Ishikawa (cell line): Measurements from ENCODE around the gene TUBGCP6.

ENCODE experiments used
- CEBPB ChIP-seq: IDR thresholded peaks from 2 replicates; pipeline ENCODE4 v1.6.1; 2012
- CREB1 ChIP-seq: IDR thresholded peaks from 2 replicates; pipeline ENCODE4 v1.6.1; 2012; ENCODE audit warnings: low read depth
- EGR1 ChIP-seq: IDR thresholded peaks from 2 replicates; pipeline ENCODE4 v1.6.1; 2012
- EP300 ChIP-seq: IDR thresholded peaks from 2 replicates; pipeline ENCODE4 v1.6.1; 2012; ENCODE audit warnings: borderline replicate concordance
- FOXM1 ChIP-seq: IDR thresholded peaks from 2 replicates; pipeline ENCODE4 v1.6.1; 2012; ENCODE audit warnings: low read depth, borderline replicate concordance
- NFIC ChIP-seq: IDR thresholded peaks from 2 replicates; pipeline ENCODE4 v1.6.1; 2012
- RAD21 ChIP-seq: IDR thresholded peaks from 2 replicates; pipeline ENCODE4 v1.6.1; 2012; ENCODE audit warnings: low read depth
- TAF1 ChIP-seq: IDR thresholded peaks from 2 replicates; pipeline ENCODE4 v1.6.1; 2012; ENCODE audit warnings: low read depth, mild to moderate bottlenecking
- TCF12 ChIP-seq: IDR thresholded peaks from 2 replicates; pipeline ENCODE4 v1.6.1; 2012; ENCODE audit warnings: low read depth
- TEAD4 ChIP-seq: IDR thresholded peaks from 2 replicates; pipeline ENCODE4 v1.6.1; 2012
- YY1 ChIP-seq: IDR thresholded peaks from 2 replicates; pipeline ENCODE4 v1.6.1; 2012; ENCODE audit warnings: low read depth
- ZBTB7A ChIP-seq: IDR thresholded peaks from 2 replicates; pipeline ENCODE4 v1.6.1; 2012; ENCODE audit warnings: low read depth
- TF ChIP-seq, protein P1 (sequence below): IDR thresholded peaks from 2 replicates; pipeline ENCODE4 v1.6.1; 2012
- TF ChIP-seq, protein P2 (sequence below): IDR thresholded peaks from 2 replicates; pipeline ENCODE4 v1.6.1; 2012
- TF ChIP-seq, protein P3 (sequence below): IDR thresholded peaks from 2 replicates; pipeline ENCODE4 v1.6.1; 2012; ENCODE audit warnings: low read depth, mild to moderate bottlenecking

Gene TUBGCP6

DNA sequence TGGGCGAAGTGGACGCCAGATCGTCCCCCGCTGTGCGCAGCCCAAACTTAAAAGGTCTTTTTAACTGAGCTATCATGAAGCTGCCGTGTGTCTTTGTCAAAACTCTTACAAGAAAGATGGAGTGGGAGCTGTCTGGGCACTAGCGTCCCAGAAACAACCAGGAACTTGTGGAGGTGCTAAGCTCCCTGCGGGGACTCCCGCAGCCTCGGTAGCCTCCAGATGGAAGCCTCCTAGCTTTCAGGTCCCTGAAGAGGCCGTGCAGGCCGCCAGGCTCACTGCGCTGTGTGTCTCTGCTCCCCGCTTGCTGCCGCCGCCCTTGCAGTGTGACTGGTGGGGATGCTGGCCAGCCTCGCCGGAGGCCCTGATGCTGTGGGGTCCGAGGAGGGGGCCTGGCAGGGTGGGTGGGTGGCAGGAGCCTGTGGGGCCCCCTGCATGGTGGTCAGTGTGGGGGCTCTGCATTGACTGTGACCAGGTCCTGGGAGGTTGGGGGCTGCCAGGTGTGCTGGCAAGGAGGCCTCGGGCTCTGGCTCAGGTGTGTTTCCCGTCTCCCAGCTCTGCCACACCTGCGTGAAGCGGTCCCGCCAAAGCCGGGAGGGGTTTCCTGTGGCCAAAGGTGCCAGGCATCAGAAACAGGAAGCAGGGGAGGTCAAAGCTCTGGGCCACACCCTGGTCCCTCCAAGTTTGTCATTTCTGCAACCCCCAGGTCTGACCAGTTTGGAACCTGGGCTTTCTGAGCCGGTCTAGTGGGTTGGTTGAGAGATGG is 57.9 kb downstream of the TUBGCP6 start:
- TF ChIP-seq ZBTB7A (no peak; the same call in 1 of the 2 replicates), TAF1 (0 out of 2 replicates have a peak, but pooled peaks have one; percentile 13)

DNA sequence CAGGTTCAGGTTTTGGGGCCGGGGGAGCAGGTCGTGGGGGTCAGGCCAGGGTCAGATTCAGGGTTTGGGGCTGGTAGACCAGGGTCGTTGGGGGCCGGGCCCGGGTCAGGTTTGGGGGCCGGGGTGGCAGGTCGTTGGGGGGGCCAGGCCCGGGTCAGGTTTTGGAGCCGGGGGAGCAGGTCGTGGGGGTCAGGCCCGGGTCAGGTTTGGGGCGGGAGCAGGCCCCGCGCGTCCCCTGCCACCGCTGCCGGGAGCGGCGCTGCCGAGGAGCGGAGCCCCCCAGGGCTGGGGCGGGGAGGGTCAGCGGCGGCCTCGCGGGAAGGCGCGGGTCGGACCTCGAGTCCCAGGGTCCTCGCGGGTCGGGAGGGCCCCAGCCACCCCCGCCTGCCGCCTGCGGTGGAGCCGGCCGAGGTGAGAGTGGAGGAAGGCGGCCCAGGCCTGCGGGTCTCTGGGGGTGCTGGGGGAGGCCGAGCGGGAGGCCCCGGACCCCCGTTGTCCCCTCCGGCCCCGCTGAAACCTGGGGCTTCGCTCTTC is 58.6 kb downstream of the TUBGCP6 start:
- TF ChIP-seq TAF1 (no peak), CEBPB (no peak), ZBTB7A (peak; percentile 52; the same call in 1 of the 2 replicates), EP300 (no peak)

DNA sequence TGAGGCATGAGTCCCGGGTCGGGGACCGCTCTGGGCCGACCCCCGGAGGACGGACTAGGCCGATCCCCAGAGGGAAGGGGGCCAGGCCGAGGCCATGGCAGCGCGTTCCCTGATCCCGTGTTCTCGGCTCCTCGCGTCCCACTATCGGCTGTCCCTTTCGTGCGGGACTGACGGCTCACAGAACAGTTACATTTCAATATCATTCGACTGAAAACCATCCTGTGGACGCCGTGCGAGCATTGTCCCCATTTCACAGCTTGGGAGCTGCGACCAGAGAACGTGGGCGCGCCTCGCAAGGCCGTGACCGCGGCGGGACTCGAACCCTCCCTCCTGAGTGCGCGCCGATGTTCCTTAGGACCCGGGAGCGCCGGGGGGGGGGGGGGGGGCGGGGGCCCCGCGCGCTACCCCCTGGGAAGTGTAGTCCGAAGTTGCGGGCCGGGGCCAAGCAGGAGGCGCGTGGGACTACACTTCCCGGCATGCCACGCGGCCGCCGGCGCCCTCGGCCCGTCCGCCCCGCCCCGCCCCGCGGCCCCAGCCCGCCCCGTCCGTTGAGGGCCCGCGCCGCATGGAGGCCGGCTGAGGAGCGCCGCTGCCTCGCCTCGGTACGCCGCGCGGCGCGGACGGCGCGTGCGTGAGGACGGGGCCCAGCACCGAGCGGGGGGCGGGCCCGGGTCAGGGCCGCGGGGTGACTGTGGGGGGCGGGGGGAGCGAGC is 59.3 kb downstream of the TUBGCP6 start, which contains the start of gene TRABD:
Gene TRABD, plus strand, starts transcription at position 539 of the 713 bp plus-strand sequence. CDS start 7,148 bp downstream, outside the sequence.
- peak; percentile 27; the same call in 1 of the 2 replicates for TF ChIP-seq TCF12
- TF ChIP-seq, protein P1, sequence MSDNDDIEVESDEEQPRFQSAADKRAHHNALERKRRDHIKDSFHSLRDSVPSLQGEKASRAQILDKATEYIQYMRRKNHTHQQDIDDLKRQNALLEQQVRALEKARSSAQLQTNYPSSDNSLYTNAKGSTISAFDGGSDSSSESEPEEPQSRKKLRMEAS: peak; percentile 20; the same call in 1 of the 2 replicates
- peak; percentile 67 for TF ChIP-seq YY1
- TF ChIP-seq FOXM1: no peak

DNA sequence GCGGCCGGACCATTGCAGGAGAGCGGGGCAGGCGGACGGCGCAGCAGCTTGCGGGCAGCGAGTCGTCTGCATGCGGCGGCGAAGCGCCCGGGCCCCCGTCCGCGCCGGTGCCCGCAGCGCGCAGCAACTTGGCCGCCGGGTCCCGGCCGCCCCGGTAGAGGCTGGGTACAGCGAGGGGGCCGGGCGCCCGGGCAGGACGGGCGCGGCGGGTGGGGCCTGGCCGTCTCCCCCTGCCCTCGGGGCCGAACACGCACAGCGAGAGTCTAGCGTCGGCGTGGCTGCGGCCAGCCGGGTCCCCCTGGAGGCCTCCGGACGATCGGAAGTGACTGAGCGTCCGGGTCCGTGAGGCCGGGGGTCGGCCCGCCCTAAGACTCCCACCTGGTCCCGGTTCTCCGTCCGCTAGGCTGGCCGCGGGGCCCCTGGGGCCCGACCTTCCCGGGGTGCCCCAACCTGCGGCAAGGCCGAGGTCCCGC is 59.9 kb downstream of the TUBGCP6 start:
- TF ChIP-seq, protein P2, sequence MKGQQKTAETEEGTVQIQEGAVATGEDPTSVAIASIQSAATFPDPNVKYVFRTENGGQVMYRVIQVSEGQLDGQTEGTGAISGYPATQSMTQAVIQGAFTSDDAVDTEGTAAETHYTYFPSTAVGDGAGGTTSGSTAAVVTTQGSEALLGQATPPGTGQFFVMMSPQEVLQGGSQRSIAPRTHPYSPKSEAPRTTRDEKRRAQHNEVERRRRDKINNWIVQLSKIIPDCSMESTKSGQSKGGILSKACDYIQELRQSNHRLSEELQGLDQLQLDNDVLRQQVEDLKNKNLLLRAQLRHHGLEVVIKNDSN: no peak
- TF ChIP-seq TEAD4 (no peak), NFIC (no peak), FOXM1 (no peak), RAD21 (no peak), TAF1 (no peak), EP300 (no peak), YY1 (no peak), EGR1 (no peak), CEBPB (no peak), ZBTB7A (no peak), TCF12 (no peak), CREB1 (no peak)
- TF ChIP-seq, protein P1: no peak
- TF ChIP-seq, protein P3, sequence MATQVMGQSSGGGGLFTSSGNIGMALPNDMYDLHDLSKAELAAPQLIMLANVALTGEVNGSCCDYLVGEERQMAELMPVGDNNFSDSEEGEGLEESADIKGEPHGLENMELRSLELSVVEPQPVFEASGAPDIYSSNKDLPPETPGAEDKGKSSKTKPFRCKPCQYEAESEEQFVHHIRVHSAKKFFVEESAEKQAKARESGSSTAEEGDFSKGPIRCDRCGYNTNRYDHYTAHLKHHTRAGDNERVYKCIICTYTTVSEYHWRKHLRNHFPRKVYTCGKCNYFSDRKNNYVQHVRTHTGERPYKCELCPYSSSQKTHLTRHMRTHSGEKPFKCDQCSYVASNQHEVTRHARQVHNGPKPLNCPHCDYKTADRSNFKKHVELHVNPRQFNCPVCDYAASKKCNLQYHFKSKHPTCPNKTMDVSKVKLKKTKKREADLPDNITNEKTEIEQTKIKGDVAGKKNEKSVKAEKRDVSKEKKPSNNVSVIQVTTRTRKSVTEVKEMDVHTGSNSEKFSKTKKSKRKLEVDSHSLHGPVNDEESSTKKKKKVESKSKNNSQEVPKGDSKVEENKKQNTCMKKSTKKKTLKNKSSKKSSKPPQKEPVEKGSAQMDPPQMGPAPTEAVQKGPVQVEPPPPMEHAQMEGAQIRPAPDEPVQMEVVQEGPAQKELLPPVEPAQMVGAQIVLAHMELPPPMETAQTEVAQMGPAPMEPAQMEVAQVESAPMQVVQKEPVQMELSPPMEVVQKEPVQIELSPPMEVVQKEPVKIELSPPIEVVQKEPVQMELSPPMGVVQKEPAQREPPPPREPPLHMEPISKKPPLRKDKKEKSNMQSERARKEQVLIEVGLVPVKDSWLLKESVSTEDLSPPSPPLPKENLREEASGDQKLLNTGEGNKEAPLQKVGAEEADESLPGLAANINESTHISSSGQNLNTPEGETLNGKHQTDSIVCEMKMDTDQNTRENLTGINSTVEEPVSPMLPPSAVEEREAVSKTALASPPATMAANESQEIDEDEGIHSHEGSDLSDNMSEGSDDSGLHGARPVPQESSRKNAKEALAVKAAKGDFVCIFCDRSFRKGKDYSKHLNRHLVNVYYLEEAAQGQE: no peak

DNA sequence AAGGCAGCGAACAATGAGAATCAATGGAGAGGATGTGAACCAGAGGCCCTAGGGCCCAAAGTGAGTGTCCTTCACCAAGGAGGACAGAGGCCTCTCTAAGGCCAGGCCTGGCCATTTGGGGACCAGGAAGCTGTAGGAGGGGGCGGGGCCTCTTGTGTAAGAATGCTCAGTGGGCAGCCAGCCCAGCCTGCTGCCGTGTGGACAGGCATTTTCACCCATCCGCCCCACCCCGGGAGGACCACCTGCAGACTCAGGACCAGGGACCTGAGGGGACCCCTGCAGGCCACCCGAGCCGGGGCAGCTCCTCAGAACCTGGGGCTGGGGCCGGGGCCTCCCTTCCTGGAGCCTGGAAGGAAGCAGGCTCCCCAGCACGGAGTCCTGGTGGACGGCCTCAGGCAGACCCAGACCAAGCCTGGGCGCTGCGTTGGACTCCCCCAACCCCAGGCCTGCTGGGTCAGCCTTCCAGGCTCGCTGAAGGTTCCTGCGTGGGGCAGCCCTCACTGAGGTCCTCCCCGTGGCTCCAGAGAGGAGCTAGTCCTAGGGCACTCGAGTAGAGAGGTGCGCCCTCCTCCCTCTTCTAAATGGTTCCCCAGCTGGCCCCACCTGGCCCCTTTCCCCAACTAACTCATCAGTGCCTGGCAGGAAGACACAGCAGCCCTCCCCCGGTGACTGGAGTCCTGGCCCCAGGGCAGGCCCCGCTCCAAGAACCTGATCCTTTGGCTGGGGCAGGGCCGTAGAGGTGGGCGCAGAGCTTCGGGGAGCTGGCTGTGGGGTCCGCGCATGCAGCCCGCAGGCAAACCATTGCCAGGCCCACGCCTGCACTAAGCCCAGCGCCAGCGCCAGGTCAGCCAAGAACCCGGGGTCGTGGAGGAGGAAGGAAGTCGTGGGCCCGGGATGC is 60.6 kb downstream of the TUBGCP6 start:
- TF ChIP-seq YY1: no peak
- no peak for TF ChIP-seq EP300
- TF ChIP-seq TAF1: no peak
- TF ChIP-seq ZBTB7A: peak; percentile 81
- peak; percentile 33; the same call in 1 of the 2 replicates for TF ChIP-seq NFIC
- no peak for TF ChIP-seq FOXM1
- TF ChIP-seq CREB1: no peak
- no peak for TF ChIP-seq RAD21
- no peak for TF ChIP-seq EGR1
- 0 out of 2 replicates have a peak, but pooled peaks have one; percentile 13 for TF ChIP-seq TEAD4
- TF ChIP-seq, protein P2: no peak
- TF ChIP-seq, protein P1: no peak
- peak; percentile 42; the same call in 1 of the 2 replicates for TF ChIP-seq CEBPB
- TF ChIP-seq TCF12: no peak
- TF ChIP-seq, protein P3: no peak
